ENCODE measurements around the gene CACNA2D3. TPM values are rescaled to one million over a fixed set of nuclear protein-coding genes. Genes with fewer than 3 reads are reported as not detected.

The CACNA2D3 gene
- polyA plus RNA-seq, 1 donor: 1.9 TPM

DNA sequence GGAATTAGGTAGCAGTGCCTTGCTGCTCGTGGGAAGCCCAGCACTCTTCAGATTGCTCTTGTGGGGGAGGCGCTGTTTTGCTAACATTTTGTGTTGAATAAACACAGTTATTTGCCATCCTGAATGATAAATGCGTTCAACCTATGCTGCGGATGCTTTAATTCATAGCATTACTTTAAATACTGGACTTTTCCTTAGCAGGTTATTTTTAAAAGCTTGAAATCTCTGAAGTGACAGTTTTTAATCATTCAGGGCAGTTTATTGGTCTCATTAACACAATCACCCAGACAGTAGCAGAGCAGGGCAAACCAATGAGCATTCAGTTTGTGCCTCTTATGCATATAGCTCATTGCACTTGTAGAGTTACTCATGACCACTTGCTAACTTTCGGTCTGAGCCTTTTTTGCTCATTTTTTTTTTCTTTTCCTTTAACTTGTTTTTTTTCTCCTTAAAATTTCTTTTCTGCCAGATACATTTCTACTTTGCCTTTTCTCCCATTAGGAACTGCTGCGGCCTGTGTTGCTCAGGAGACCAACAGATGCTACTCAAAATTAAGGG, 5.2 kb downstream of the CACNA2D3 start:
- DNase-seq (ENCODE audit: low read depth): no peak

DNA sequence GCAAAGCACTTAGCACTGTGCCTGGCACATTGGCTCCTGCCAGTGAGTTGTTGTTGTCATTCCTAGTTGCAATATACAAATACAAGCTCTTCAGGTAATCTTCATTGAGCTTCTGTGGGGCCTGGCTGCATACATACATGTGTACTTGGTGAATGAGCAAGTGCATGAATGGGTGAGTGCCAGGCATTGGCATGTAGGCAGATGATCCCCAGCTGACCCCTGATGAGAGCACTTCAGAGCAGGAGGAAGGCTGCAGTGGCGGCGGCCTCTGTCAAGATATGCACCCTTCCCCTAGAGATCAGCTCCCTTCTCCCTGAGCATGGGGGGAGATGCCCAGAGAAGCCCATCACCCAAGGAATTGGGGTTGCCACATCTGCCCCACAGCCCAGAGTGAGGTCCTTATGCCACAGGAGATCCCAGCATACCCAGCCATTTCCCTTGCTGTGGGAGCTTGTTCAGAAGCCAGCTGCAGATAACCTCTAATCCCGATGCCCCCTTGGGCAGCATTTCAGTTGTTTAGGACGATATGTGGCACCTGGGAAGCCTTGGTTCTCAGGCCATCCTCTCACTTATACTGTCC, 8.8 kb downstream of the CACNA2D3 start:
- no peak for DNase-seq (ENCODE audit: low read depth)

DNA sequence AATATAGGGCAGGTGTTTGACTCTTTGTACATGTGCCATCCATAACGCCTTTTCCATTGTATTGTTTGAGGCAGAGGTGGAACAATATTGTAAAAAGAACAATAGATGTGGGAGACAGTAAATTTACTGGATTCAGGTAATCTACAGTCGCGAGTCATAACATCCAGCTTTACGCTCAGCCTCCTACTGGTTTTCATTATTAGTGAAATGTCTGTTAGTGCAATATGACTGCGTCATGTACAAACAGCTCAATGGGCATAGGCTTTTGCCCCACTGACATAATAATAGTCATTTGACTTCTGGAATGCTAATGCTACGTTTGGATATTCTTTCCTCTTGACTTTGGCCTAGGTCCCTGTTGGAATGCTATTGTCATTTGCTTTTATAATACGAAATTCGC, 9.5 kb downstream of the CACNA2D3 start:
- DNase-seq (ENCODE audit: low read depth): no peak

DNA sequence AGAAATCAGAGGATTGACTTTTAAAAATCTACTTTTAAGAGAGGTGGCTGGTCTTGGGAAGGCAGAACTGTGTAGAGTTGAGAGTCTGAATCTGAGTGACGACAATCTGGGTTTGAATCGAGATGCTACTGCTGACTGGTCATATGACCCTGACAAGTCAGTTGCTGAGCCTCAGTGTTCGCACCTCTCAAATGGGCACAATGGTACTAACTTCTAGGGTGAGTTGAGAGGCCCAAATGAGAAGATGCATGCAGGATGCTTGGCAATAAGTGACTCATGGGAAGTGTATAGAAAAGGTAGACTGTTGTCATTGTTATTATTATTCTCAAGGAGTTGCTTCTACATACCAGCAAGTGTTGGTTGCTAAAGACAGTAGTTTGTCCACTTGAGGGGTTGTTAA, 10.3 kb downstream of the CACNA2D3 start:
- DNase-seq (ENCODE audit: low read depth): no peak

DNA sequence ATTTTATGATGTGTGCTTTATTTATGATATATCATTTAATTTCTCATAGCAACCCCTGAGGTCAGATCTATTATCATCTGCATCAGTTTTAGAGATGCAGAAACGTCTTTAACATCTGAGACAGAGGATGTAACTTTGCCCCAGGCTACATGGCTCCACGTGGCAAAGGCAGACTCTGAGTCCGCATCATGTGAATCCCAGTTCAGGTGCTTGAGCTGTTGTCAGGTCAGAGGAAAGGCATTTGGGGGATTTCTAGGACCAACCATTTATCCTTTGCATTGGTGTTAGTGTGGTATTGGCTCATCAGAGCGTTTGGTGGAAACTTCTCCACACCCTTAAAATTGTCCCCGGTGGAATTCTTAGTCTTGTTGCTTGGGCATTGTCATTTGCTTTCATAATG, 10.8 kb downstream of the CACNA2D3 start:
- DNase-seq (ENCODE audit: low read depth): no peak

DNA sequence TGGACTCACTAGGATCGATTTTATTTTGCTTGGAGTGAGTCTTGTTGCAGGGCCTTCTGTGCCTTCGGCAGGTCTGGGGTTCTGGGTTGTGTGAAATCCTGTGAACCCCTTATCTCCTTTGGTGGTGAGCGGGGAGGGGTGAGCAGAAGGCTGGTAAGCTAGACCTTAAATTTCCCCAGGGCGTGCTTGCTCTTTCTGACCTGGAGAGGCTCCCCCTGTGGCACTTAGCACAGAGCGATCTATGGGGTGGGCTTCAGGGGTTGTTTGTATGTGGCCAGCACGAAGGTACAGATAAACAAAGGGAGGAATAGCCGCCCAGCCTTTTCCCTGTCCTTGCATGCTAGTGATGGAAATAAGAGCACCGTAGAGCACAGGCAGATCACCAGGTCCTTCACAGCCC, 11.8 kb downstream of the CACNA2D3 start:
- DNase-seq (ENCODE audit: low read depth): no peak

DNA sequence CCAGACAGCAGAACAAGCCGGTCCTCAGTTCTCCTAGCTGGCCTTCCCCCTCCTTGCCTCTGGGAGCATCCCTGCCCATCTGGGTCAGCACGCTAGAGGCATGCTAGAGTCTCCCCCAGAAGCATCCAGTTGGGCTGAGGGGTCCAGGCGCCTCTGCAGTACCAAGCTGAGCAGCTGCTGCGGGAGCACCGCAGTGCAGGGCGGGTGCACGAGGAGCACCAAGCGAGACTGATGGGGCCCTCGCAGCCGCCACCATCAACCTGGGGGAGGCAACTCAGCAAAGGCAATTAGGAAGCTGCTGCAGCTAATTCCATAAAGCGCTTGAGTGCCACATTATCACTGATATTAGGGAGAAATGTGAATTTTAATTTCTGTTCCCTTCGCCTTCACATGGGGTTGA, 12.4 kb downstream of the CACNA2D3 start:
- no peak for DNase-seq (ENCODE audit: low read depth)

DNA sequence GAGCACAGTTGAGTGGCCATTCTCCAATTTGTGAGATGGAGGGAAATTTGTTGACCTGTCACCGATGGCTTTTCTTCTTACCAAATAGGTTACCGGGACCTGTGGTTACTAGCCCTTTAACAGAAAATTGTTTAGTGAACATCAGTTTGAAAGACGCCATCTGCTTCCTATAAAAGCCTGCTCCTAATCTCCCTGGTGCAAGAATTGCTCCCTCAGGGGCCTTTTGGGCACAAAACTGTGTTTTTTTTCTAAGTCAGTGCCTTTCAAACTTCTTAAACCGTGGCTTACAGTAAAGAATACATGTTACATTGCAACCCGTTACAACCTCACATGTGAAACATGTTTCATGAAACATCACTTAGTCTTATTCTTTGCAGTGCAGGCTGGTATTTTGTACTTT, 15.0 kb downstream of the CACNA2D3 start:
- DNase-seq (ENCODE audit: low read depth): no peak

DNA sequence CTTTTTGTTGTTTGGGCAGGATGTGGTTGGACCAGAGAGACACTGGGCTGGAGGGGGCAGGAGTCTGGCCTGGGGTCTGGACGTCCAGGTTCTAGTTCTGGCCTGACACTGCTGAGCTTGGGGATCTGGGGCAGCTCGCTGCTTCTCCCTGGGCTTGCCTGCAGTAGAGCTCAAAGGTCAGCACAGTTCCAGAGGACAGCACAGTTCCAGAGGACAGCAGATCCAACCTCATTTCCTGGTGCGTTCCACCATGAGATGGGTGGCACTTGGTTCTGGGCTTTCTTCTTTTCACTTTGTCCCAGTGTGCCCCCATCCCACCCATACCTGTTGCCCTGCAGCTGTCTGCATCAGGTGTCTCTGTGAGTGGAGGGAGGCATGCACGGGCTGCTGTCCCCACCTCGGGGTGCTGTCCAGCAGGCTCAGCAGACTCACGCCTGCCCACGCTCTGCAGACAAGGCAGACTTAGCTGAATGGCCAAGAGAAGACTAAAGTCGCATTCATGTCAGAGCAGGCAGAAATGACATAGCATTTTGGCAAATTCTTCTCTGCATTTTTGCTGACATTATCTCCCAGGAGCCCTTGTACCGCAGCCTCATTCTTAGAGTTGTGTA, 16.7 kb downstream of the CACNA2D3 start:
- no peak for DNase-seq (ENCODE audit: low read depth)

DNA sequence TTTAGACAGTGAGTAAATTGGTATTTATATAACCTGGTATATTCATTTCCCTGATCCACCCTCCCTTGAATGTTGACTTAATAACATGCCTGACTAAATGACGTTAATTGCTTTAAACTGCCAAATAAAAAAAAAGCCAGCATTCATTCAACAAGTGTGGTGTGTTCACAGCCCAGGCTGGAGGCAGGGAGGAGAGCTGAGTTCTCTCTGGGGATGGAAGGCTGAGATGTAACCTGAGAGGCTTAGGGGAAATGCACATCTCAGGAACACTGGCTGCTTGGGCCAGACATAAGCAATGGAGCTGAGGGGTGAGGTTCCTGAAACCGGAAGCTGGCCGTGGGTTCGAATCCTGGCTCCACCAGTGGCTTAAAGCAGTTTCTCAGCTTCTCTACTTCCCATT, 17.3 kb downstream of the CACNA2D3 start:
- no peak for DNase-seq (ENCODE audit: low read depth)

DNA sequence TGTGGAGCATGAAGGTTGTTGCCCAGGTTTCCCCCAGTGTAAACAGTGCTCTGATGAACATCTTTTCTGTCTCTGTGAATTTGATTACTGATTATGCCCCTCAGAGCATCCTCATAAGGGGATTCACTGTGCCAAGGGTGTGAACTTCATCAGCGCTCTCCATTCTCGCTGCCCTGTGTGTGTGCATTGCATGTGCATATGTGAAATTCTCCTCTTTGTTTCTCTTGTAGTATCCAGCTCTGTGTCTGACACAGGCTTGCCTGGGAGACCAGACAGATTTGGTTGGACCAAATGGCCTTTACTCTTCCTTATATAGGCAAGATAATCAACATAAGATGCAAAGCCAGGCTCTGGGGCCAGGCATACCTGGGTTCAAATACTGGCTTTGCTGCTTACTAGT, 21.9 kb downstream of the CACNA2D3 start:
- no peak for DNase-seq (ENCODE audit: low read depth)

DNA sequence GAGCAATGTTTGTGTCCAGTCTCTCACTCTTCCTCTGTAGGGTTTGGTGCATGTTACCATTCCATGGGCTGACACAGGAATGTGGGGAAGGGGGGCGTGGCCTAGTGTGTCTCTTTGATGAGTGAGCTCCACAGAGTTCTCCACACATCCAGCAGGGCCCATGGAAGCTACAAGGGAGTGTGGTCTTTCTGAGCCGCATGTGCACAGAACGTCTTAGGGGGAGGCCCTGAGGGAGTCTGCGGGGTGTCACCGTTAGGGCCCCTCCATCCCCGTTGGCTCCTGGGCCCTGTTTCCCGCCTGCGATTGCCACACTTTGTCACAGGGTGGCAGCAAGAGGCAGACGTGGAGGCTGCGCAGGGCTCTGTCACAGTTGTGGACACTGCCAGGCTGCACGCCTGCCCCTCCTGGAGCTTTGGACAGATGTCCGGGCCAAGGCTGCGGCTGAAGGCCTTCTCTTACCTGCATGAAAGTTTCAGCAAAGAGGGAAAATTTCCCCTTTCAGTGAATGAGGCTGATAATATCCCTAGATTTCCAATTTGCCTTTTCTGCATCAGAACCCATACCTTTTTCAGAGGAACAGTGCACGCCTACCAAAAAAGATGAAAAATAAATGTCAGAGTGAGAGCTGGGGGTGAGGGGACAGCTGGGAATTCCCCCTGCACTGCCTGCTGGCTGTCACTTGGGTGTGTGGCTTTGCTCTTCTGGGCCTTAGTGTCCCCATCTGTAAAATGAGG, 24.3 kb downstream of the CACNA2D3 start:
- DNase-seq (ENCODE audit: low read depth): no peak

DNA sequence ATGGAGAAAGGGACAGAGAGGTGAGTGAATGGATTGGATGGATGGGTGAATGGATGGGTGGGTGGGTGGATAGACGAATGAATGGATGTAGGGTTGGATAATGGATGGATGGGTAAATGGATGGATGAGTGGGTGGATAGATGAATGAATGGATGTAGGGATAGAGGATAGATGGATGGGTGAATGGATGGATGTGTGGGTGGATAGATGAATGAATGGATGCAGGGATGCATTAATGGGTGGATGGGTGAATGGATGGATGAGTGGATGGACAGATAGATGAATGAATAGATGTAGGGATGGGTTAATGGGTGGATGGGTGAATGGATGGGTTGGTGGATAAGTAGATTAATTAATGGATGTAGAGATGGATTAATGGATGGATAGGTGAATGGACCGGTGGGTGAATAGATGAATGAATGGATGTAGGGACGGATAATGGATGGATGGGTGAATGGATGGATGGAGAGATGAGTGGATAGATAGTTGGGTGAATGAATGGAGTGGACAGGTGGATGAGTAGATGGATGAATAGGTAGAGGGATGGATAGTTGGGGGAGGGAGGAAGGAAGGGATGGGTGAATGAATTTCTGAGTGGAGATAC, 28.6 kb downstream of the CACNA2D3 start:
- DNase-seq (ENCODE audit: low read depth): no peak

DNA sequence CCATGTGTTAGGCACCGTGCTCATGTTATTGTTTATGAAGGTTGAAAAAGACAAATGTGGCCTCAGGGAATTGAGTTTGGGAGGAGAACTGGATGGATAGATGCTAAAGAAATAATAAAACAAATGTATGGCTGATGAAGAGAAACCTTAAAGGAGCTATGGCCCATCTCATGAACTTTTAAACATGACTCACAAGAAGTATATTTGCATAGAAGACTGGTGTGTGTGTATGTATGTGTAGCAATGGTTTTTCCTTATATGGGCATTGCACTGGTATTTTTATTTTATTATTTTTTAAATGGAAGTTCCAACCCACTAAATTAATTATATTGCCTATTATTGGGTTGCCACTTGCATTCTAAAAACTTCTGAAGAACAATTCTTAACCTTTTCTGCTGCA, 31.1 kb downstream of the CACNA2D3 start:
- no peak for DNase-seq (ENCODE audit: low read depth)

DNA sequence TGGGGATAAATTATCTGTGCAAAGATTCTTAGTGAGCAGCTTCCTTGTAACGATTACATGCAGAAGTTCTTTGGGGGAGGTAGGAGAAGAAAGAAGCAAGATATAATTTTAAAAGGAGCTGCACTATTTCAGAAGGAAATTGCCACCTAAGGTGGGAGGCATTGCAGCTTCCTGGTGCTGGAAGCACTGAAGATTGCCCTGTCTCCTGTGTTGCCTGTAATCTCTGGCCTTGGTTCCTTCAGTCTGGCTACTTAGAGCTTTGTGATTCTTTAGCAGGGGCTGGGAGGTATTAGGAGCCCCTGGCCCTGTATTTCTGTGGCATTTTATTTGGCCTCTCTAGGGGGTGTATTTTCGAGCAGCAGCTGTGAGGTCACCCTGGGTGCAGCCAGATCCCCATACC, 35.5 kb downstream of the CACNA2D3 start:
- DNase-seq (ENCODE audit: low read depth): no peak

DNA sequence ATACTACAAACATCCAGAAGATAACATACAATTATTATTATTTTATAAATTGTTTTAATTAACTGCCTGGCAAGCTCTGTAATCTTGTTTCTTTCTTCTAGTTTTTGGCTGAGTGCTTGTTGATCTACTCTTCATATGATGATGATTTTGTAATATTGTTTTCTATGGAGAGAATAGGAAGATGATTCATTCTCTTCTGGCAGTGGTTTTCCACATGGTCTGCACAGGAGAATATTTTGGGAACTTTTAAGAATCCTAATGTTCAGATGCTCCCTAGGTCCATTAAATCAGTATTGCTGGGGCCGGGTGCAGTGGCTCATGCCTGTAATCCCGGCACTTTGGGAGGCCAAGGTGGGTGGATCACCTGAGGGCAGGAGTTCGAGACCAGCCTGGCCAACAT, 37.6 kb downstream of the CACNA2D3 start:
- no peak for DNase-seq (ENCODE audit: low read depth)

DNA sequence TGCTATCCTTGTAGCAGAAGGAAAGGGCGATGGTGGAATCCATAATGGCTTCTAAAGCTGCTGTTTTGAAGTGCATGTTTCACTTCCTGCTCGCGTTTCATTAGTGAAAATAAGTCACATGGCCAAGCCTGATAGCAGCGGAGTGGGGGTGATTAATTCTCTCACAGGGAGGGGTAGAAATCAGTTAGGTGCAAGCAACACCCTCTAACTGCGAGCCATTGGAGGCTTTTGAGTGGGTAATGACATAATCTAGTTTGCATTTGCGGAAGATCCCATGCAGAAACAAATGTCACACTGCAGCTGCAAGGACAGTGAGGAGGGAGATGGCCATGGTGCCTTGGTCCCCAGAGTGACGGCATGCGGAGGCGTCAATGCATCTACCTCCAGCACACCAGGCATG, 41.1 kb downstream of the CACNA2D3 start:
- no peak for DNase-seq (ENCODE audit: low read depth)

DNA sequence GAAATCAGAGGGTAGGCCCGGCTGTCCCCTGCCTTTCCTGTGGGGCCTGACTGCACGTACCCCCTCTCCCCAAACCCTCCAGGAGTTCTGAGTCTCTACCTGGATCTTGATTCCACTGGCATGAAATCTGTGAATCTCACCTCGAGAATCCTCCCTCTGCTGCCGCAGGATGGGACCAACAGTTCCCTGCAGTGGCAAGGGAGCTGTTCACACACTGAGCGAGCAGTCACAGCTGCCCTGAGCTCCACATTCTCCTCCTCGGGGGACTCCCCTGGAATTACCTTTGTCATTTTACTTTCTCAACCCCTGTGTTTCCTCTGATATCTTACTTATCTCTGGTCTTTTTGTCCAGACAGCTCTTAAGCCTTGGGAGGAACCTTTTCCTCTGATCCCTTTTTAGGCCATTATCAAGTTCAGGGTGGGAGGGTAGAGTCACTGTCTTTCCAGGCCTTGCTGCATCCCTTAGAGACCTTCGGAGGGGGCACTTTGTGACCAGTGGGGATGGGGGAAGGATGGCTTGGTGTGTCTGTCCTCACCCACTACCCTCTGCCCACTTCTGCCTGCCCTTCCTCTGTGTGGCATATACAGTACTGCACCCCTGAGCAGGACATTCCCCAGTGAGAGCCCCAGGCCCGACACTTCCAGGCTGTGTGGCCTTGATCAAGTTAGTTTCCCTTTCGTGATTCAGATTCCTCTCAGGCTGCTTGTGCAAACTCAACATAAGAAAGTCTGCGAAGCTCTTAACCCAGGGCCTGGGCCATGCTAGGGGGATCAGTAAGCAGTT, 42.0 kb downstream of the CACNA2D3 start:
- DNase-seq (ENCODE audit: low read depth): no peak

DNA sequence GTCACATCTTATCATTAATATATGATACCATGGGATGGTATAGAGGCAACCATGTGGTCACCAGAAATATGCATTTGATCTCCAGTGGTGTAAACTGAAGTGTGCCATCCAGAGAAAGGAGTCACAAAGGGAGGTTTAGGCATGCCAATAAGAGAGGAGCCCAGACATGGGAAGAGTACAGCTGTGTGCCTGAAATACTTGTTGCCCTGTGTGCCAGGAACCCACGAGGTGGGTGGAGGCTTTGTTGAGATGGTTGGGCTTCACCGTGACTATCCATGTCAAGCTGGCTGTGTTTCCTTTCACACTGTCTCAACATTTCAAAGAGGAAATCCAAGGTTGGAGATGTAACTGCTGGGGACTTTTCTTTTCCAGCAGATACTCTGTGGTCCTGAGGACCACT, 43.5 kb downstream of the CACNA2D3 start:
- no peak for DNase-seq (ENCODE audit: low read depth)

DNA sequence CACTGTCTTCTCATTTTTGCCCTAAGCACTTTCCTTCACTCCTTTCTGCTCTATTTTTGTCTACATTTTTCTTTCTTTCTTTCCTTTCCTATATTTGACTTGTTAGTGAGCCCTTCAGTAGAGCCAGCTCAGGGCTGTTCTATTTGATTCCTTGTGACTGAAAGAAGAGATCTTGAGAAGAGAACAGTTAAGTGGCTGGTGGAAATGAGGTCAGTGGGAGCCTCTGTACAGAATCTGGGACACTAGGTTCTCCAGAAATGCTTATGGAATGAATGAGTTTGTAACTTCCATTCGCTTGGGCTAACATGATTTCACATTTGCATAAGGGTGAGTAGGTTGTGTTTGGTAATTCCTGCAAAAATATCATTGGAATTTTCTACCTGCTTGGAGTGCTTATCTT, 45.6 kb downstream of the CACNA2D3 start:
- no peak for DNase-seq (ENCODE audit: low read depth)

DNA sequence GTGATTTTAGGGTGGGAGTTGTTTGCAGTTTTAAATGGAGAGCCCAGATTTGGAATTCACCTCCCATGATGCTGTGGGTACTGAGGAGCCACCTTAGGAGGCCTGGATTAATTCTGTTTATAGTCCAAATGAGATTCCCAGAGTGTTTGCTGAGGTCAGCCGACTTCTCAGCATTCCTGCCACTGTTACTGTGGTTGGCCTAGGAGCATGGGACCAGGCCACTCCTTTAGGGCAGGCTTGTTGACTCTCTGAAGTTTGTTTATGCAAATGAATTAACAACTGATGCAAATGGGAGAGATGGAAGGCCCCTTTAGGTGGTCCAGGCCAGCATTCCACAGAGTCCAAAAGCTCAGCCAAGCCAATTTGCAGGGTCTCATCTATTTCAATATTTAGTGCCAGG, 46.1 kb downstream of the CACNA2D3 start:
- no peak for DNase-seq (ENCODE audit: low read depth)

DNA sequence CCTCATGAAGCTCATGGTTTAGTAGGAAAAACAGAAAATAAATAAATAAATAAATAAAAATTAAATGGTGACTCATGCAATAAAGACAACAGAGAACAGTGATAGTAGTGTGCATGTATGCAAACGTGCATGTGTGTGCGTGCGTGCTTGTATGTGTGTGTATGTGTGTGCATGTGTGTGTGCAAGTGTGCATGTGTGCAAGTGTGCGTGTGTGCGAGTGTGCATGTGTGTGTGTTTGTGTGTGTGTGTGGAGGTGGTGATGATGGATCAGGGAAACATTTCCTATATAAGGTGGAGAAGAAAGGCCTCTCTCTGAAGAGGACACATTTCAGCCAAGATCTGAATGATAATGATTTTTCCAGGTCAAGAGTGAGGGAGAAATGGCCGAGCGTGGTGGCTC, 47.2 kb downstream of the CACNA2D3 start:
- no peak for DNase-seq (ENCODE audit: low read depth)

All from forelimb muscle (tissue), 1 donor.